ACHN (cell line): ENCODE results near the gene VCPKMT.

Source experiments
- DNase-seq: peaks from one replicate; pipeline ENCODE4 v3.0.0-alpha.2; 2015
- in situ Hi-C: cut with HindIII; loops from 2 replicates; pipeline ENCODE4 v1.10.0; 2017; ENCODE audit warnings: low sequenced_read_pairs, low pct_ligation_motif_present, low pct_unique_long_range_greater_than_20kb

VCPKMT gene

GRCh38 chr14:50116181-50116956 lies at the start of gene VCPKMT:
Gene VCPKMT (minus strand): TSS chr14:50116572. CDS start chr14:50116552, 20 bp downstream.
- DNase-seq = peak; percentile 90
- in situ Hi-C loops = loop anchor here (25.0 kb wide), 1 partner anchor 254 kb away; the partner anchor contains the start of gene NEMF

- DNase-seq = no peak
- in situ Hi-C loops = no loop called here
Measured at GRCh38 chr14:50156111-50156510, 39.7 kb upstream of the VCPKMT start.

GRCh38 chr14:50148799-50149198 lies 32.4 kb upstream of the VCPKMT start:
- in situ Hi-C loops = no loop called here
- DNase-seq = no peak

GRCh38 chr14:50139192-50139591 lies 22.8 kb upstream of the VCPKMT start:
- DNase-seq = no peak
- in situ Hi-C loops = no loop called here

- in situ Hi-C loops = no loop called here
Measured at GRCh38 chr14:50127802-50128201, 11.4 kb upstream of the VCPKMT start.

GRCh38 chr14:50123062-50123461 lies 6.7 kb upstream of the VCPKMT start:
- in situ Hi-C loops = loop anchor here (25.0 kb wide), 1 partner anchor 261 kb away; the partner anchor contains the start of gene NEMF

More at GRCh38 chr14:50127802-50128201, 11.4 kb upstream of the VCPKMT start:
- no peak for DNase-seq

GRCh38 chr14:50122291-50122690 lies 5.9 kb upstream of the VCPKMT start:
- in situ Hi-C loops = loop anchor here (25.0 kb wide), 1 partner anchor 260 kb away; the partner anchor contains the start of gene NEMF
- DNase-seq = peak; percentile 57

More at GRCh38 chr14:50123062-50123461, 6.7 kb upstream of the VCPKMT start:
- no peak for DNase-seq

- in situ Hi-C loops = loop anchor here (25.0 kb wide), 1 partner anchor 259 kb away; the partner anchor contains the start of gene NEMF
- no peak for DNase-seq
Measured at GRCh38 chr14:50121486-50121885, 5.1 kb upstream of the VCPKMT start.

- no peak for DNase-seq
- in situ Hi-C loops = loop anchor here (25.0 kb wide), 1 partner anchor 255 kb away; the partner anchor contains the start of gene NEMF
Measured at GRCh38 chr14:50117456-50117855, 1.1 kb upstream of the VCPKMT start.

GRCh38 chr14:50116966-50117365 lies 594 bp upstream of the VCPKMT start:
- no peak for DNase-seq

GRCh38 chr14:50113381-50114035 lies 2.9 kb downstream of the VCPKMT start:
- DNase-seq = no peak
- in situ Hi-C loops = loop anchor here (25.0 kb wide), 1 partner anchor 251 kb away; the partner anchor contains the start of gene NEMF

More at GRCh38 chr14:50116966-50117365, 594 bp upstream of the VCPKMT start:
- in situ Hi-C loops = loop anchor here (25.0 kb wide), 1 partner anchor 255 kb away; the partner anchor contains the start of gene NEMF

GRCh38 chr14:50110323-50111037 lies 5.9 kb downstream of the VCPKMT start:
- DNase-seq = no peak
- in situ Hi-C loops = loop anchor here (25.0 kb wide), 1 partner anchor 248 kb away; the partner anchor contains the start of gene NEMF

- in situ Hi-C loops = loop anchor here (25.0 kb wide), 1 partner anchor 247 kb away; the partner anchor contains the start of gene NEMF
- DNase-seq = peak; percentile 37
Measured at GRCh38 chr14:50109342-50109741, 7.0 kb downstream of the VCPKMT start.

- no peak for DNase-seq
- in situ Hi-C loops = loop anchor here (25.0 kb wide), 1 partner anchor 246 kb away; the partner anchor contains the start of gene NEMF
Measured at GRCh38 chr14:50107850-50108249, 8.5 kb downstream of the VCPKMT start.

- DNase-seq = no peak
- in situ Hi-C loops = loop anchor here (25.0 kb wide), 1 partner anchor 244 kb away; the partner anchor contains the start of gene NEMF
Measured at GRCh38 chr14:50106178-50106577, 10.2 kb downstream of the VCPKMT start.

GRCh38 chr14:50103558-50103957 lies 12.8 kb downstream of the VCPKMT start:
- in situ Hi-C loops = loop anchor here (25.0 kb wide), 1 partner anchor 241 kb away; the partner anchor contains the start of gene NEMF
- DNase-seq = no peak

- in situ Hi-C loops = loop anchor here (25.0 kb wide), 1 partner anchor 239 kb away; the partner anchor contains the start of gene NEMF
- no peak for DNase-seq
Measured at GRCh38 chr14:50101417-50101816, 15.0 kb downstream of the VCPKMT start.

- no peak for DNase-seq
- in situ Hi-C loops = loop anchor here (25.0 kb wide), 1 partner anchor 239 kb away; the partner anchor contains the start of gene NEMF
Measured at GRCh38 chr14:50100805-50101204, 15.6 kb downstream of the VCPKMT start.
